ENCODE data around the gene OR2A7.
"Not testable (repeated sequence)": the region's sequence is repeated elsewhere in the genome, so short reads cannot be mapped to it uniquely, and the experiment has no call there.

The OR2A7 gene

GRCh38 chr7:144291607-144292006, 27.0 kb upstream of the OR2A7 start:
- H3K9me3 ChIP-seq (ENCODE audit: control insufficient read depth, low read length); H3K36me3 ChIP-seq (ENCODE audit: control insufficient read depth, insufficient read depth, low read length); H3K27ac ChIP-seq (ENCODE audit: insufficient read depth, low read depth, low read length, poor library complexity, severe bottlenecking); H3K4me1 ChIP-seq (ENCODE audit: control insufficient read depth, insufficient read depth, low read length); H3K4me3 ChIP-seq (ENCODE audit: insufficient read depth, low read depth, low read length); H3K27me3 ChIP-seq (ENCODE audit: control insufficient read depth, insufficient read depth, low read length, poor library complexity, severe bottlenecking): not testable (repeated sequence)
- 81 to 92% methylated on average over 2 of the region's 4 CpGs for WGBS, 2 experiments

DNA sequence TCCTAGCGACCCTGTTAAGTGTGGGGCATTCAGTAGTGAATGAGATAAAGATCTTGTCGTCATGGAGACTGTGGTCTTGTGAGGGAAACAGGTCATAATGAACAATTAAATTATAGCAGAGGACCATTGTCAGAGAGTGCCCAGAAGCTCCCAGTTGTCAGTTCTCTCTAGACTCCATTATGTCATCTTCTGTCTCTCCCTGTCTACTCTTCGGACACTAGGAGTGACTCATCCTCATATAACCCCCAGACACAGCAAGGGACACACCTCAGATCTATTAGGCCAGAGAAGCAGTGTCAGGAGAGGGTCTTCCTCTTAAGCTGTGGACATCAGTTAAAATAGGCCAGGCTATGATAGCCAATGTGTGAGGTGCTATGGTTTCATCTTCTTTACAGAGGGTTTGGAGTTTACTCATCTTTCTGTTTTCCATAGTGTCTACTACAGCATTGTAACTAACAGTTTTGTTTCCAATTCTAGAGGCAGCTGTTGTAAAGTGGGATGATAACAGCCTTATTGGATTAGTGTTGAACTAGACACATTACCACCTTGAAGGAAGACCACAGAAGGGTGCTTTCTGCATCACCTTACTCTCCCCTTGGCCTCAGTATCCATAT, 22.7 kb upstream of the OR2A7 start:
- WGBS, 2 experiments: no CpG with 5 or more reads among the region's 3 CpGs

DNA sequence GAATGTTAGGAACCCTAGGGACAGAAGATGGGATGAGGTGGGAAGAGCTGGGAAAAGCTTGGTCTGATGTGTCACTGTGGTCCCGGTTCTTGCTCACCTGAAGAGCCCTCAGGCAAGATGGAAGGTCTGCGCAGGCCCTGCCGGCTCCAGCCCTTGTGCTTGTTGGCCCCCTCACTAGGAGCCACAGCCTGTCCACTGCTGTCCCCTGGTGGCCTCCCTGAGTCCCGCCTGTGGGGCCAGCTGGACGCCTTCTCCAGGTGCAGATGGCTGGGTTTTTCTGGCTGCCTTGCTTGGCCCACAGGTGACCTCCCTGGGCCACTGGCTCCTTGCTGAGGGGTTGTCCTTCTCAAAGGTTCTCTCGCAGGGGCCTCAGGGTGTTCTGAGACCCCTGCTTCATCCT, 19.1 kb upstream of the OR2A7 start:
- not testable (repeated sequence) for H3K27me3 ChIP-seq (ENCODE audit: control insufficient read depth, insufficient read depth, low read length, poor library complexity, severe bottlenecking); H3K9me3 ChIP-seq (ENCODE audit: control insufficient read depth, low read length); H3K4me3 ChIP-seq (ENCODE audit: insufficient read depth, low read depth, low read length); H3K27ac ChIP-seq (ENCODE audit: insufficient read depth, low read depth, low read length, poor library complexity, severe bottlenecking); H3K36me3 ChIP-seq (ENCODE audit: control insufficient read depth, insufficient read depth, low read length); H3K4me1 ChIP-seq (ENCODE audit: control insufficient read depth, insufficient read depth, low read length)
- no CpG with 5 or more reads among the region's 6 CpGs for WGBS, 2 experiments

More for the DNA sequence above, 22.7 kb upstream of the OR2A7 start:
- H3K36me3 ChIP-seq (ENCODE audit: control insufficient read depth, insufficient read depth, low read length); H3K4me1 ChIP-seq (ENCODE audit: control insufficient read depth, insufficient read depth, low read length); H3K9me3 ChIP-seq (ENCODE audit: control insufficient read depth, low read length); H3K4me3 ChIP-seq (ENCODE audit: insufficient read depth, low read depth, low read length); H3K27ac ChIP-seq (ENCODE audit: insufficient read depth, low read depth, low read length, poor library complexity, severe bottlenecking); H3K27me3 ChIP-seq (ENCODE audit: control insufficient read depth, insufficient read depth, low read length, poor library complexity, severe bottlenecking): not testable (repeated sequence)

GRCh38 chr7:144282490-144282889, 17.9 kb upstream of the OR2A7 start:
- not testable (repeated sequence) for H3K27me3 ChIP-seq (ENCODE audit: control insufficient read depth, insufficient read depth, low read length, poor library complexity, severe bottlenecking); H3K4me3 ChIP-seq (ENCODE audit: insufficient read depth, low read depth, low read length); H3K36me3 ChIP-seq (ENCODE audit: control insufficient read depth, insufficient read depth, low read length); H3K4me1 ChIP-seq (ENCODE audit: control insufficient read depth, insufficient read depth, low read length); H3K9me3 ChIP-seq (ENCODE audit: control insufficient read depth, low read length); H3K27ac ChIP-seq (ENCODE audit: insufficient read depth, low read depth, low read length, poor library complexity, severe bottlenecking)
- 91 to 100% methylated on average over 1 of the region's 4 CpGs for WGBS, 2 experiments

DNA sequence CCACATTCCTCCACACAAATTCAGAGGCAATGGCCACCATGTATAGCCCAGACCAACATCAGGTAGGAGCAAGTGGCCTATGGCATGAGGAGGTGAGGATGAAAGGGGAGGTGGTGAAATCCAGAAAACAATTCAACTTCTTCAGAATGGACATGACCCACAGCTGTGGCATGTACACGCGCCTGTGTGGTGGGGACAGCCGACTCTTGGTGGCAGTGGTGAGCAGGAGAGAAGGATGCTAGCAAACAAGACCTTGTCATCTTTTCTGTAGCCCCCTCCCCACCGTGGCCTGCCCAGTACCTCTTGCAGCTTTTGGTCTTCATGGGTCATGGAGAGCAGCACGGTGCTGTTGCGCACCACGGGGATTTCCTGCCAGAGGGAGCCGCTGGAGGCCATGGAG, 17.4 kb upstream of the OR2A7 start:
- H3K36me3 ChIP-seq (ENCODE audit: control insufficient read depth, insufficient read depth, low read length); H3K27me3 ChIP-seq (ENCODE audit: control insufficient read depth, insufficient read depth, low read length, poor library complexity, severe bottlenecking); H3K4me1 ChIP-seq (ENCODE audit: control insufficient read depth, insufficient read depth, low read length); H3K27ac ChIP-seq (ENCODE audit: insufficient read depth, low read depth, low read length, poor library complexity, severe bottlenecking); H3K9me3 ChIP-seq (ENCODE audit: control insufficient read depth, low read length); H3K4me3 ChIP-seq (ENCODE audit: insufficient read depth, low read depth, low read length): not testable (repeated sequence)
- WGBS, 2 experiments: no CpG with 5 or more reads among the region's 8 CpGs

- H3K4me1 ChIP-seq (ENCODE audit: control insufficient read depth, insufficient read depth, low read length); H3K27me3 ChIP-seq (ENCODE audit: control insufficient read depth, insufficient read depth, low read length, poor library complexity, severe bottlenecking); H3K27ac ChIP-seq (ENCODE audit: insufficient read depth, low read depth, low read length, poor library complexity, severe bottlenecking); H3K36me3 ChIP-seq (ENCODE audit: control insufficient read depth, insufficient read depth, low read length); H3K4me3 ChIP-seq (ENCODE audit: insufficient read depth, low read depth, low read length); H3K9me3 ChIP-seq (ENCODE audit: control insufficient read depth, low read length): not testable (repeated sequence)
- whole genome bisulfite sequencing, 2 experiments: 91 to 94% methylated on average over 2 of the region's 6 CpGs
These were observed 15.4 kb upstream of the OR2A7 start for GRCh38 chr7:144280010-144280409.

- not testable (repeated sequence) for H3K4me3 ChIP-seq (ENCODE audit: insufficient read depth, low read depth, low read length); H3K9me3 ChIP-seq (ENCODE audit: control insufficient read depth, low read length); H3K4me1 ChIP-seq (ENCODE audit: control insufficient read depth, insufficient read depth, low read length); H3K27me3 ChIP-seq (ENCODE audit: control insufficient read depth, insufficient read depth, low read length, poor library complexity, severe bottlenecking); H3K36me3 ChIP-seq (ENCODE audit: control insufficient read depth, insufficient read depth, low read length); H3K27ac ChIP-seq (ENCODE audit: insufficient read depth, low read depth, low read length, poor library complexity, severe bottlenecking)
- WGBS, 2 experiments: 91 to 97% methylated on average over 3 of the region's 6 CpGs
These were observed 10.7 kb upstream of the OR2A7 start for GRCh38 chr7:144275281-144275680.

GRCh38 chr7:144269188-144269587, 4.6 kb upstream of the OR2A7 start, which contains the start of gene CTAGE8:
Gene CTAGE8 (minus strand): TSS chr7:144269288. CDS start chr7:144269250, 38 bp downstream.
- H3K27ac ChIP-seq (ENCODE audit: insufficient read depth, low read depth, low read length, poor library complexity, severe bottlenecking); H3K4me1 ChIP-seq (ENCODE audit: control insufficient read depth, insufficient read depth, low read length); H3K27me3 ChIP-seq (ENCODE audit: control insufficient read depth, insufficient read depth, low read length, poor library complexity, severe bottlenecking); H3K4me3 ChIP-seq (ENCODE audit: insufficient read depth, low read depth, low read length); H3K9me3 ChIP-seq (ENCODE audit: control insufficient read depth, low read length); H3K36me3 ChIP-seq (ENCODE audit: control insufficient read depth, insufficient read depth, low read length): not testable (repeated sequence)
- WGBS, 2 experiments: no CpG with 5 or more reads among the region's 19 CpGs

DNA sequence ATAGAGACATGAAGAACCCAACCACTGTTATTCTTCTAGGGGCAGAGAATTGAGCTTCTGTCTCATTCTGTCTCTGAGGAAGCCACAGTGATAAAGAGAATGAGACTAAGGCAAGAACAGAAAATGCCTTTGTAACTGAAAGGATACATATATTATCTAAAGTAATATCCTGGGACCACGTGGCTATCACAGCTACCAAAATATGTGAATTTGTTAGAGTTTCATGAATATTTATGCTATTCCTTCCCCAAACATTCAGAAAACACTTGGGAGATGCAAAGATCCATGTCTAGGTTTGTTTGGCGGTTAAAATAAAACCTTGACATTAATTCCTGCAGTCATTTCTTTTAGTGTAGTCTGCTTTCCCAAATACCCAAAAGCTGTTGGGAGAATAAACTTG, 2.5 kb downstream of the OR2A7 start:
- H3K4me1 ChIP-seq (ENCODE audit: control insufficient read depth, insufficient read depth, low read length); H3K9me3 ChIP-seq (ENCODE audit: control insufficient read depth, low read length); H3K36me3 ChIP-seq (ENCODE audit: control insufficient read depth, insufficient read depth, low read length); H3K27ac ChIP-seq (ENCODE audit: insufficient read depth, low read depth, low read length, poor library complexity, severe bottlenecking); H3K4me3 ChIP-seq (ENCODE audit: insufficient read depth, low read depth, low read length); H3K27me3 ChIP-seq (ENCODE audit: control insufficient read depth, insufficient read depth, low read length, poor library complexity, severe bottlenecking): not testable (repeated sequence)
- WGBS, 2 experiments: no CpG with 5 or more reads among the region's 2 CpGs

DNA sequence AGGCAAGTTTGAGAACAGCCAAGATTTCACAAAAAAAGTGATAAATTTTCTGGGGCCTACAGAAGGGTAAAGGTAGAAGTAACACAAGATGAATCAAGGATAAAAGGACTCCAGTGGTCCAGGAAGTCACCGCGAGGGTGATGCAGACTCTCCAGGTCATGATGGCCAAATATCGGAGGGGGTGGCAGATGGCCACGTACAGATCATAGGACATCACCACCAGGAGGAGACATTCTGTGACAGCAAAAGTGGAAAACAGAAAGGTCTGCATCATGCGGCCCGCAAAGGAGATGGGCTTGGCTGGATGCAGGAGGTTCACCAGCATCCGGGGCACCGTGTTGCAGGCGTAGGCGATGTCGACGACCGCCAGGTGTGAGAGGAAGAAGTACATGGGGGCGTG, 5.5 kb downstream of the OR2A7 start:
- WGBS, 2 experiments: no CpG with 5 or more reads among the region's 14 CpGs
- H3K4me3 ChIP-seq (ENCODE audit: insufficient read depth, low read depth, low read length); H3K27ac ChIP-seq (ENCODE audit: insufficient read depth, low read depth, low read length, poor library complexity, severe bottlenecking); H3K36me3 ChIP-seq (ENCODE audit: control insufficient read depth, insufficient read depth, low read length); H3K9me3 ChIP-seq (ENCODE audit: control insufficient read depth, low read length); H3K4me1 ChIP-seq (ENCODE audit: control insufficient read depth, insufficient read depth, low read length); H3K27me3 ChIP-seq (ENCODE audit: control insufficient read depth, insufficient read depth, low read length, poor library complexity, severe bottlenecking): not testable (repeated sequence)

DNA sequence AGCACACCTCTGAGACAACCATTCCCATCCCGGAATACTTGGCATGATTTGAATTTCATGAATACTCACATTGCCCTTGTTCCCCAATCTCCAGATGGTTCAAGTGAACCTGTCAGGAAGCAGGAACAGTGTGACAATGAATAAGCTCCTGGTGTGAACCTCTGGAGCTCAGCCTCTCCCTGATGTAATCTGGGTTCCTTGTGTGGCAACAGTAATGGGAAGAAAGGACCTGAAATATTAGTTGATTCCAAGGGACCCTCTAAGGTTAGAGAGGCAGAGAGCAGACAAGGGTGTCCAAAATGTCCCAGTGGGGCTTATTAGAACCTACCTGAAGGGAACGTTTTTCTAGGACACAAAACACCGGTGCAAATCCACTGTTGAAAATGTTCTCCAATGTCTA, 8.5 kb downstream of the OR2A7 start:
- H3K4me3 ChIP-seq (ENCODE audit: insufficient read depth, low read depth, low read length): no peak overlapping the region
- H3K27me3 ChIP-seq (ENCODE audit: control insufficient read depth, insufficient read depth, low read length, poor library complexity, severe bottlenecking): no peaks in the 10 kb centered on the region
- H3K4me1 ChIP-seq (ENCODE audit: control insufficient read depth, insufficient read depth, low read length): no peaks in the 10 kb centered on the region
- WGBS, 2 experiments: 88 to 96% methylated on average over 2 to 3 of the region's 3 CpGs
- H3K9me3 ChIP-seq (ENCODE audit: control insufficient read depth, low read length): no peaks in the 10 kb centered on the region
- no peaks in the 10 kb centered on the region for H3K36me3 ChIP-seq (ENCODE audit: control insufficient read depth, insufficient read depth, low read length)
- no peak overlapping the region for H3K27ac ChIP-seq (ENCODE audit: insufficient read depth, low read depth, low read length, poor library complexity, severe bottlenecking)
